Spleen (tissue), 11 donors: ENCODE data around the gene TMEM178B. TPM values are rescaled to one million over a fixed set of nuclear protein-coding genes. Genes with fewer than 3 reads are reported as not detected.
A peak's percentile ranks its signal among the peaks of the same experiment; 100 is the strongest.

Source experiments
- DNase-seq: peaks from one replicate; pipeline ENCODE4 v3.0.0-alpha.2; 2020
- H3K27ac ChIP-seq, 8 donors: fragments of 200-600 bp; sonication (generic) in 7 of 8; 1 replicate in 4 of 8; 2 replicates in 4 of 8; pipeline versions ENCODE4 v1.5.0 to v1.8.0; 2016 to 2021; ENCODE audit warnings: inconsistent platforms in 4 of 8, mild to moderate bottlenecking in 4 of 8, moderate library complexity in 1 of 8
- H3K27me3 ChIP-seq, 7 donors: fragments of 200-600 bp; sonication (generic) in 6 of 7; replicated peaks in 1 of 7; 1 replicate in 4 of 7; 2 replicates in 3 of 7; pipeline versions ENCODE4 v1.5.0 to v1.8.0; 2016 to 2021; ENCODE audit warnings: inconsistent platforms in 3 of 7, mild to moderate bottlenecking in 1 of 7
- H3K36me3 ChIP-seq, 6 donors: fragments of 200-600 bp; sonication (generic) in 5 of 6; 1 replicate in 4 of 6; 2 replicates in 2 of 6; pipeline versions ENCODE4 v1.5.0 to v1.8.0; 2016 to 2021; ENCODE audit warnings: inconsistent platforms in 2 of 6
- H3K4me1 ChIP-seq, 6 donors: fragments of 200-600 bp; sonication (generic) in 5 of 6; 1 replicate in 3 of 6; 2 replicates in 3 of 6; pipeline versions ENCODE4 v1.5.0 to v1.8.0; 2016 to 2021; ENCODE audit warnings: inconsistent platforms in 3 of 6
- H3K4me3 ChIP-seq, 8 donors: fragments of 200-600 bp; sonication (generic) in 7 of 8; 1 replicate in 4 of 8; 2 replicates in 4 of 8; pipeline versions ENCODE4 v1.5.0 to v1.8.0; 2016 to 2021; ENCODE audit warnings: inconsistent platforms in 4 of 8, mild to moderate bottlenecking in 4 of 8, moderate library complexity in 2 of 8
- H3K9me3 ChIP-seq, 8 donors: fragments of 200-600 bp; sonication (generic) in 7 of 8; 1 replicate in 4 of 8; 2 replicates in 4 of 8; pipeline versions ENCODE4 v1.5.0 to v1.8.0; 2016 to 2021; ENCODE audit warnings: inconsistent platforms in 4 of 8
- CTCF ChIP-seq, 11 experiments: fragments of 200-600 bp in 7 of 11; fragments of 450-650 bp in 4 of 11; sonication (generic) in 4 of 11; IDR thresholded peaks in 8 of 11; conservative IDR thresholded peaks in 3 of 11; 1 replicate in 7 of 11; 2 replicates in 4 of 11; pipeline versions ENCODE4 v1.4.0 to v1.8.0; 2016 to 2021; ENCODE audit warnings: antibody characterized with exemption in 11 of 11, inconsistent platforms in 4 of 11, mild to moderate bottlenecking in 1 of 11
- POLR2A ChIP-seq, 3 donors: fragments of 450-650 bp; IDR thresholded peaks; one replicate each; pipeline ENCODE4 v1.5.1; 2017; ENCODE audit warnings: antibody characterized with exemption in 3 of 3, mild to moderate bottlenecking in 1 of 3
- POLR2AphosphoS5 ChIP-seq, 3 donors: sonication (generic); formaldehyde crosslinking; IDR thresholded peaks; one replicate each; pipeline ENCODE4 v1.5.1; 2017; ENCODE audit warnings: antibody characterized with exemption in 3 of 3
- WGBS, 5 donors: extraction: QIAGEN DNeasy Blood & Tissue Kit in 3 of 5; methylation state at CpG; one replicate each; pipeline versions ENCODE4 v1.1.5 to v1.1.7; 2013 to 2018; 5-methylcytosine and 5-hydroxymethylcytosine counted together
- intact Hi-C: fragments of 100-400 bp; cut with DNase I; formaldehyde crosslinking; loops from one replicate; pipeline ENCODE4 v1.15.0; 2023; ENCODE audit warnings: low total_unique reads
- polyA plus RNA-seq, 3 donors: library from polyadenylated mRNA; stranded (reverse); fragments of 200-250 nt; gene quantifications; one replicate each; pipeline ENCODE4 v1.2.1, GENCODE V29; 2013
- total RNA-seq, 7 donors: library from RNA; depleted of rRNA in 3 of 7; stranded (reverse); fragments of >200 nt in 3 of 7; fragmentation: NEBNext Ultra II Directional in 4 of 7; extraction: Animal tissue kit (Norgen Biotek cat#: 25700) in 4 of 7; gene quantifications; one replicate each; pipeline versions ENCODE4 v1.1.0 to v1.2.1, GENCODE V29; 2016 to 2021
- donor health status: healthy with polysubstance abuse.
- donor health status: DM: no; HTN: no; CAD: no; lungs with moderate emphysema.
- donor health status: DM: no; HTN: no; CAD: no.
- donor health status: Bipolar disorder and iron deficiency.
- donor health status: healthy.
- donor health status: DM: no; HTN: no; CAD: no.
- donor health status: DM: yes; HTN: yes; CAD: no.

Gene TMEM178B
- total and polyA plus RNA-seq, 10 donors: 0.35 to 5.5 (median 1.3) TPM

- H3K36me3 ChIP-seq: no peaks in the 10 kb centered on the region
- TF ChIP-seq POLR2AphosphoS5 (IDR thresholded peaks at IDR 0.05) (no peak), POLR2A (IDR thresholded peaks at IDR 0.05) (no peak), CTCF (IDR thresholded peaks at IDR 0.05 in 8 of 11, conservative IDR thresholded peaks at IDR 0.05 in 3 of 11) (no peak)
- DNase-seq: no peak
- peak overlapping the region in 7 of 8 donors; percentile 6 to 70 (median 54) for H3K4me3 ChIP-seq
- H3K27me3 ChIP-seq: peaks cover 13 to 83% (median 69%) of the 10 kb centered on the region in 7 donors
- no peaks in the 10 kb centered on the region for H3K9me3 ChIP-seq
- peaks cover 24 to 42% (median 37%) of the 10 kb centered on the region in 6 donors for H3K4me1 ChIP-seq
- intact Hi-C loops: no loop called here
- 2 to 4% (median 3%) methylated on average over 30 of the region's 30 CpGs for WGBS, 5 donors
- H3K27ac ChIP-seq: no peak overlapping the region
Measured at GRCh38 chr7:141071260-141071854, 2.5 kb upstream of the TMEM178B start.

GRCh38 chr7:141071855-141072547 is 1.9 kb upstream of the TMEM178B start:
- no peak overlapping the region for H3K27ac ChIP-seq
- TF ChIP-seq POLR2A (IDR thresholded peaks at IDR 0.05) (no peak), CTCF (IDR thresholded peaks at IDR 0.05 in 8 of 11, conservative IDR thresholded peaks at IDR 0.05 in 3 of 11) (no peak), POLR2AphosphoS5 (IDR thresholded peaks at IDR 0.05) (no peak)
- peaks cover 13 to 89% (median 75%) of the 10 kb centered on the region in 7 donors for H3K27me3 ChIP-seq
- no peaks in the 10 kb centered on the region for H3K36me3 ChIP-seq
- no peaks in the 10 kb centered on the region for H3K9me3 ChIP-seq
- H3K4me1 ChIP-seq: peaks cover 24 to 42% (median 37%) of the 10 kb centered on the region in 6 donors
- no peak for DNase-seq
- intact Hi-C loops: no loop called here
- 4 to 7% (median 6%) methylated on average over 21 of the region's 21 CpGs for WGBS, 5 donors
- peak overlapping the region in 7 of 8 donors; percentile 47 to 70 (median 54) for H3K4me3 ChIP-seq

- intact Hi-C loops: no loop called here
- Histone ChIP-seq H3K27ac (peak overlapping the region in 1 of 8 donors; percentile 5), H3K27me3 (peaks cover 13 to 96% (median 75%) of the 10 kb centered on the region in 7 donors), H3K4me1 (peaks cover 24 to 42% (median 37%) of the 10 kb centered on the region in 6 donors), H3K4me3 (peak overlapping the region; percentile 12 to 70 (median 52)), H3K9me3 (no peaks in the 10 kb centered on the region), H3K36me3 (no peaks in the 10 kb centered on the region)
- WGBS, 5 donors: 0 to 2% (median 1%) methylated on average over 13 to 61 of the region's 61 CpGs
- no peak for DNase-seq
- TF ChIP-seq POLR2A (IDR thresholded peaks at IDR 0.05) (no peak), CTCF (IDR thresholded peaks at IDR 0.05 in 8 of 11, conservative IDR thresholded peaks at IDR 0.05 in 3 of 11) (no peak), POLR2AphosphoS5 (IDR thresholded peaks at IDR 0.05) (peak in 2 of 3 donors; percentile 7 to 20)
Measured at GRCh38 chr7:141072548-141073172, 1.2 kb upstream of the TMEM178B start.
